OCI-LY1 (cell line): ENCODE results near the gene OSBPL6.

ENCODE experiments used
- H2AFZ ChIP-seq: fragments of 200-600 bp; sonication (generic), shearing (Covaris generic); 2 replicates; pipeline ENCODE4 v1.6.0; 2014; ENCODE audit warnings: antibody characterized with exemption, mild to moderate bottlenecking, low read length
- H3F3A ChIP-seq: fragments of 200-600 bp; sonication (generic), shearing (Covaris generic); 2 replicates; pipeline ENCODE4 v1.6.0; 2014; ENCODE audit warnings: mild to moderate bottlenecking, antibody characterized with exemption, low read length, moderate library complexity; ENCODE audit not compliant: insufficient read depth
- H3K27ac ChIP-seq: fragments of 200-600 bp; sonication (generic); 2 replicates; pipeline ENCODE4 v1.5.1; 2014; ENCODE audit warnings: low read length, mixed run types, mild to moderate bottlenecking, low read depth; ENCODE audit not compliant: poor library complexity, severe bottlenecking
- H3K27me3 ChIP-seq: fragments of 200-600 bp; sonication (generic); 2 replicates; pipeline ENCODE4 v1.6.0; 2014; ENCODE audit warnings: antibody characterized with exemption, mild to moderate bottlenecking, low read length, moderate library complexity; ENCODE audit not compliant: insufficient read depth
- H3K36me3 ChIP-seq: fragments of 200-600 bp; sonication (generic); 2 replicates; pipeline ENCODE4 v1.6.1; 2014; ENCODE audit warnings: mild to moderate bottlenecking, antibody characterized with exemption, low read length, moderate library complexity, mixed read lengths; ENCODE audit not compliant: insufficient read depth
- H3K4me1 ChIP-seq: fragments of 200-600 bp; sonication (generic); 2 replicates; pipeline ENCODE4 v1.5.1; 2014; ENCODE audit warnings: mild to moderate bottlenecking, low read length, moderate library complexity; ENCODE audit not compliant: insufficient read depth, severe bottlenecking
- H3K4me2 ChIP-seq: fragments of 200-600 bp; sonication (generic), shearing (Covaris generic); 2 replicates; pipeline ENCODE4 v1.6.1; 2014; ENCODE audit warnings: low read length
- H3K4me3 ChIP-seq: fragments of 200-600 bp; sonication (generic); 2 replicates; pipeline ENCODE4 v1.5.1; 2014; ENCODE audit warnings: low read length, low read depth, mild to moderate bottlenecking, mixed read lengths; ENCODE audit not compliant: poor library complexity, severe bottlenecking
- H3K79me2 ChIP-seq: fragments of 200-600 bp; shearing (Covaris generic); 2 replicates; pipeline ENCODE4 v1.6.1; 2016; ENCODE audit warnings: mixed run types, low read length, mixed read lengths; ENCODE audit not compliant: insufficient read depth
- H3K9ac ChIP-seq: fragments of 200-600 bp; sonication (generic), shearing (Covaris generic); 2 replicates; pipeline ENCODE4 v1.6.1; 2014; ENCODE audit warnings: mild to moderate bottlenecking, low read length, mixed read lengths
- H3K9me2 ChIP-seq: fragments of 200-600 bp; sonication (generic), shearing (Covaris generic); 2 replicates; pipeline ENCODE4 v1.6.1; 2014; ENCODE audit warnings: low read depth, mild to moderate bottlenecking, low read length, mixed read lengths
- H3K9me3 ChIP-seq: fragments of 200-600 bp; shearing (Covaris generic); 2 replicates; pipeline ENCODE4 v1.6.1; 2014; ENCODE audit warnings: low read length, mixed read lengths
- H4K20me1 ChIP-seq: fragments of 200-600 bp; sonication (generic), shearing (Covaris generic); 2 replicates; pipeline ENCODE4 v1.6.0; 2016; ENCODE audit warnings: mild to moderate bottlenecking, low read length; ENCODE audit not compliant: insufficient read depth
- EZH2 ChIP-seq: fragments of 200-600 bp; sonication (generic), shearing (Covaris generic); IDR thresholded peaks from 2 replicates; pipeline ENCODE4 v1.8.0; 2017; ENCODE audit warnings: borderline replicate concordance, mixed run types, mild to moderate bottlenecking, antibody characterized with exemption, low read length, moderate library complexity, mixed read lengths
- TF ChIP-seq, protein P1 (sequence below): fragments of 200-600 bp; sonication (generic), shearing (Covaris generic); IDR thresholded peaks from 2 replicates; pipeline ENCODE4 v1.5.1; 2017; ENCODE audit warnings: mild to moderate bottlenecking, antibody characterized with exemption, low read length, moderate library complexity, mixed read lengths

The OSBPL6 gene

DNA sequence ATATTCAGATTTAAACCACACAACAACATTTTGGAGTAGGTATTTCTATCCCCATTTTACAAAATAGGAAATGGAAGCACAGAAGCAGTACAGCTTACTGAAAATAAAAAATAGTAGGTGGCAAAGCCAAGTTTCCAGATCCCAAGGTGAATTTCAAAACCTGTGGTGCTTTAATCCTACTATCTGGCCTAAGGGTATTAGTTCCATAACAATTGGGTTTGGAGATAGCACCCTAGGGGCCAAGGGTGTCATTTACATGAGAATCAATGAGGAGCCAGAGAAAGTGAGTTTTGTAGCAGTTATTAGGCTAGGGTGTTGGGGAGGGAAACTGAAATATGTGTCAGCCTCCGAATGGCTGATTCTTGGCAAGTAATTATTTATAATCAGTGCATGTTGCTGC lies 24.9 kb downstream of the OSBPL6 start:
- no peak overlapping the region for H3K9ac ChIP-seq
- no peak overlapping the region for H2AFZ ChIP-seq
- H3K79me2 ChIP-seq, result no peaks in the 10 kb centered on the region
- H3K27me3 ChIP-seq, result no peaks in the 10 kb centered on the region
- no peaks in the 10 kb centered on the region for H4K20me1 ChIP-seq
- no peak overlapping the region for H3K27ac ChIP-seq
- H3F3A ChIP-seq, result no peaks in the 10 kb centered on the region
- no peaks in the 10 kb centered on the region for H3K9me2 ChIP-seq
- H3K9me3 ChIP-seq, result no peaks in the 10 kb centered on the region
- H3K4me2 ChIP-seq, result no peak overlapping the region
- no peaks in the 10 kb centered on the region for H3K36me3 ChIP-seq
- H3K4me1 ChIP-seq, result no peaks in the 10 kb centered on the region
- TF ChIP-seq, protein P1, sequence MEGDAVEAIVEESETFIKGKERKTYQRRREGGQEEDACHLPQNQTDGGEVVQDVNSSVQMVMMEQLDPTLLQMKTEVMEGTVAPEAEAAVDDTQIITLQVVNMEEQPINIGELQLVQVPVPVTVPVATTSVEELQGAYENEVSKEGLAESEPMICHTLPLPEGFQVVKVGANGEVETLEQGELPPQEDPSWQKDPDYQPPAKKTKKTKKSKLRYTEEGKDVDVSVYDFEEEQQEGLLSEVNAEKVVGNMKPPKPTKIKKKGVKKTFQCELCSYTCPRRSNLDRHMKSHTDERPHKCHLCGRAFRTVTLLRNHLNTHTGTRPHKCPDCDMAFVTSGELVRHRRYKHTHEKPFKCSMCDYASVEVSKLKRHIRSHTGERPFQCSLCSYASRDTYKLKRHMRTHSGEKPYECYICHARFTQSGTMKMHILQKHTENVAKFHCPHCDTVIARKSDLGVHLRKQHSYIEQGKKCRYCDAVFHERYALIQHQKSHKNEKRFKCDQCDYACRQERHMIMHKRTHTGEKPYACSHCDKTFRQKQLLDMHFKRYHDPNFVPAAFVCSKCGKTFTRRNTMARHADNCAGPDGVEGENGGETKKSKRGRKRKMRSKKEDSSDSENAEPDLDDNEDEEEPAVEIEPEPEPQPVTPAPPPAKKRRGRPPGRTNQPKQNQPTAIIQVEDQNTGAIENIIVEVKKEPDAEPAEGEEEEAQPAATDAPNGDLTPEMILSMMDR, result no peak
- no peak for TF ChIP-seq EZH2
- H3K4me3 ChIP-seq, result no peak overlapping the region

DNA sequence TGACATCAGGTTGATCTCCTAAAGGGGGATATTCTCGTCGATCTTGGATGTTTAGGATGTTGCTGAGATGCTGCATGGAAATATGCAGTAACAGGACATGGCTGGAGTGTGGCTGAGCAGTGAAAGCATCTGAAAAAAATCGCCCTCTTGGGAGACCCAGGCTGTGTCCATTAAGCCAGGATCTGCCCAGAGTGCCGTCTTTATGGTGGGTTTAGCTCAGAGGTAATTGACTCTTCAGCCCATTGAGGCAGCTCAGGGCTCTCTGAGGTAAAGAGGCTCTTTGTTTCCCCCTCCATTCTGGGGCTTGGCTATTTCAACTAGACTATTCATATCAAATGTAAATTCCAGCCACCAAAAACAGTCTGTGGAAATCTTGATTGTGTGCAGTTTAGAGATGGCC lies 26.5 kb downstream of the OSBPL6 start:
- no peaks in the 10 kb centered on the region for H3K36me3 ChIP-seq
- H3K27me3 ChIP-seq, result no peaks in the 10 kb centered on the region
- no peaks in the 10 kb centered on the region for H3K4me1 ChIP-seq
- H3K9me3 ChIP-seq, result no peaks in the 10 kb centered on the region
- TF ChIP-seq, protein P1, result no peak
- TF ChIP-seq EZH2, result no peak
- H3K4me3 ChIP-seq, result no peak overlapping the region
- H3K79me2 ChIP-seq, result no peaks in the 10 kb centered on the region
- H3K27ac ChIP-seq, result no peak overlapping the region
- no peaks in the 10 kb centered on the region for H3F3A ChIP-seq
- H2AFZ ChIP-seq, result no peak overlapping the region
- no peaks in the 10 kb centered on the region for H4K20me1 ChIP-seq
- H3K9ac ChIP-seq, result no peak overlapping the region
- H3K4me2 ChIP-seq, result no peak overlapping the region
- no peaks in the 10 kb centered on the region for H3K9me2 ChIP-seq

DNA sequence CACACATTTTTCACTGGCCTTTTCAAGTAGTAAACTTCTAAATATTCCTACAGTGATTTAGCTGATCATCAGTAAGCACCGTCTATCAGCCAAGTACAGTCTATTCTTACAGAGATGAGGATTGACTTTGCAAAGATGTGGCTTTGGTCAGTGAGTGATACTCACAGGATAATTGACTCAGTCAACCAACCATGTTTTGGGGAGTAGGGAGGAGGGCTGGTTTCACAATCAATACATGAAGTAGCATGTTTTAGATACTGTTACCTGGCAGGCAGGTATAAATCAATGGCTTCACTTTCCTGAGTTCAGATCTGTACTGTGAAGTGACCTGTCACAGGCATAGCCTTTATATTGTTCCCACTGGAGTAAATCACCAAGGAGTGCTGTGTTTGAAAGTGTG lies 27.2 kb downstream of the OSBPL6 start:
- Histone ChIP-seq H3F3A (no peaks in the 10 kb centered on the region), H2AFZ (no peak overlapping the region), H3K9me3 (no peaks in the 10 kb centered on the region), H3K4me2 (no peak overlapping the region), H3K9ac (no peak overlapping the region), H3K27ac (no peak overlapping the region), H3K36me3 (no peaks in the 10 kb centered on the region), H3K79me2 (no peaks in the 10 kb centered on the region), H4K20me1 (no peaks in the 10 kb centered on the region), H3K4me1 (no peaks in the 10 kb centered on the region), H3K9me2 (no peaks in the 10 kb centered on the region), H3K4me3 (no peak overlapping the region), H3K27me3 (no peaks in the 10 kb centered on the region)
- TF ChIP-seq EZH2, result no peak
- TF ChIP-seq, protein P1, result no peak
